Measurements from ENCODE around the gene HERC4. TPM values are rescaled to one million over a fixed set of nuclear protein-coding genes. Genes with fewer than 3 reads are reported as not detected.

Gene HERC4
- total RNA-seq, 1 experiment from 2014 or later: 36.5 TPM

GRCh38 chr10:68118657-68119056, 43.6 kb upstream of the HERC4 start:
- H3K9ac ChIP-seq (ENCODE audit: low read length): no peak overlapping the region
- no peaks in the 10 kb centered on the region for H3K36me3 ChIP-seq (ENCODE audit: control insufficient read depth in 1 of 2, insufficient read depth in 2 of 2, low read length in 2 of 2)
- DNase-seq (ENCODE audit: low read depth, low spot score): no peak
- no peak overlapping the region for H3K27ac ChIP-seq (ENCODE audit: low read depth, low read length)
- intact Hi-C loops (cut with micrococcal nuclease): no loop called here
- no peaks in the 10 kb centered on the region for H3K27me3 ChIP-seq (ENCODE audit: insufficient read depth, low read length)
- no peaks in the 10 kb centered on the region for H3K9me2 ChIP-seq (ENCODE audit: insufficient read depth)
- TF ChIP-seq SIN3A (IDR thresholded peaks at IDR 0.05; ENCODE audit: low read depth) (no peak), JUND (IDR thresholded peaks at IDR 0.05) (no peak), SP1 (IDR thresholded peaks at IDR 0.05; ENCODE audit: low read depth) (no peak), MAX (IDR thresholded peaks at IDR 0.05) (no peak), CTCF (IDR thresholded peaks at IDR 0.05 in 2 of 3, conservative IDR thresholded peaks at IDR 0.05 in 1 of 3; ENCODE audit: borderline replicate concordance in 1 of 3, insufficient read depth in 1 of 3, low read depth in 2 of 3, low read length in 2 of 3) (no peak), EGR1 (IDR thresholded peaks at IDR 0.05; ENCODE audit: low read depth) (no peak)
- ChIA-PET CTCF (no interaction called here), POLR2A (no interaction called here), RAD21 (ENCODE audit: low non-redundant PET in 1 of 2, low total read pairs in 2 of 2, uncharacterized antibody in 2 of 2, unreplicated experiment in 2 of 2) (no interaction called here)
- H3K4me2 ChIP-seq (ENCODE audit: low read length): no peak overlapping the region
- H3K79me2 ChIP-seq (ENCODE audit: insufficient read depth, low read length): no peaks in the 10 kb centered on the region
- H3K4me3 ChIP-seq (replicated peaks in 1 of 2; ENCODE audit: low read depth in 1 of 2, low read length in 2 of 2): no peak overlapping the region
- H3K9me3 ChIP-seq (ENCODE audit: control insufficient read depth in 1 of 2, insufficient read depth in 1 of 2, low read depth in 1 of 2, low read length in 2 of 2): no peaks in the 10 kb centered on the region
- H2AFZ ChIP-seq (ENCODE audit: low read depth, low read length, poor library complexity, severe bottlenecking): no peak overlapping the region
- no peak for ATAC-seq
- H4K20me1 ChIP-seq (ENCODE audit: insufficient read depth): no peaks in the 10 kb centered on the region
- no peaks in the 10 kb centered on the region for H3K4me1 ChIP-seq (ENCODE audit: control insufficient read depth in 1 of 2, insufficient read depth in 2 of 2, low read length in 2 of 2)
- no TSS peak for BruUV-seq (replicated peaks)

GRCh38 chr10:68112837-68113236, 37.8 kb upstream of the HERC4 start:
- Histone ChIP-seq H3K36me3 (ENCODE audit: control insufficient read depth in 1 of 2, insufficient read depth in 2 of 2, low read length in 2 of 2) (no peaks in the 10 kb centered on the region), H3K79me2 (ENCODE audit: insufficient read depth, low read length) (no peaks in the 10 kb centered on the region), H3K4me2 (ENCODE audit: low read length) (no peak overlapping the region), H3K4me3 (replicated peaks in 1 of 2; ENCODE audit: low read depth in 1 of 2, low read length in 2 of 2) (no peak overlapping the region), H3K9ac (ENCODE audit: low read length) (no peak overlapping the region), H4K20me1 (ENCODE audit: insufficient read depth) (no peaks in the 10 kb centered on the region), H3K9me2 (ENCODE audit: insufficient read depth) (no peaks in the 10 kb centered on the region), H3K27me3 (ENCODE audit: insufficient read depth, low read length) (no peaks in the 10 kb centered on the region), H3K27ac (ENCODE audit: low read depth, low read length) (no peak overlapping the region), H2AFZ (ENCODE audit: low read depth, low read length, poor library complexity, severe bottlenecking) (no peak overlapping the region), H3K4me1 (ENCODE audit: control insufficient read depth in 1 of 2, insufficient read depth in 2 of 2, low read length in 2 of 2) (peaks cover 0 to under 1% of the 10 kb centered on the region in 2 experiments; a peak in 1 of 4 replicates), H3K9me3 (ENCODE audit: control insufficient read depth in 1 of 2, insufficient read depth in 1 of 2, low read depth in 1 of 2, low read length in 2 of 2) (no peaks in the 10 kb centered on the region)
- intact Hi-C loops (cut with micrococcal nuclease): no loop called here
- TF ChIP-seq EZH2 (IDR thresholded peaks at IDR 0.05): no peak
- TF ChIP-seq ELF1 (IDR thresholded peaks at IDR 0.05; ENCODE audit: borderline replicate concordance, low read depth): no peak
- TF ChIP-seq EZH2phosphoT487 (IDR thresholded peaks at IDR 0.05; ENCODE audit: borderline replicate concordance): no peak
- TF ChIP-seq SIN3A (IDR thresholded peaks at IDR 0.05; ENCODE audit: low read depth): no peak
- no peak for TF ChIP-seq ATF3 (IDR thresholded peaks at IDR 0.05)
- TF ChIP-seq YY1 (IDR thresholded peaks at IDR 0.05; ENCODE audit: extremely low read depth, insufficient replicate concordance, low read depth, low read length): no peak
- no peak for TF ChIP-seq ZBTB33 (IDR thresholded peaks at IDR 0.05; ENCODE audit: extremely low read depth, insufficient replicate concordance, low read length)
- no peak for TF ChIP-seq JUND (IDR thresholded peaks at IDR 0.05)
- no peak for TF ChIP-seq CEBPB (IDR thresholded peaks at IDR 0.05; ENCODE audit: low read depth)
- BruUV-seq (replicated peaks): no TSS peak
- POLR2A ChIA-PET: no interaction called here
- RAD21 ChIA-PET (ENCODE audit: low non-redundant PET in 1 of 2, low total read pairs in 2 of 2, uncharacterized antibody in 2 of 2, unreplicated experiment in 2 of 2): no interaction called here
- CTCF ChIA-PET: no interaction called here
- no peak for ATAC-seq
- no peak for DNase-seq (ENCODE audit: low read depth, low spot score)
